SK-N-SH (cell line): ENCODE measurements around the gene VPS11. TPM values are rescaled to one million over a fixed set of nuclear protein-coding genes. Genes with fewer than 3 reads are reported as not detected.

Source experiments
- CTCF ChIA-PET: fragments of 300-600, 350-600 bp; formaldehyde crosslinking; extraction: SDS; loops from one replicate; lab custom pipeline; 2021; lab: Yijun Ruan, JAX
- POLR2A ChIA-PET: fragments of 350-600 bp; sonication (Branson Sonifier 250); formaldehyde crosslinking; extraction: SDS; loops from one replicate; lab custom pipeline; 2020; ENCODE audit warnings: antibody characterized with exemption, inconsistent platforms; lab: Yijun Ruan, JAX
- DNase-seq: peaks from one replicate; pipeline ENCODE4 v3.0.0; 2012
- H2AFZ ChIP-seq: fragments of 200-600 bp; sonication (generic); 2 replicates; pipeline ENCODE4 v1.8.1; 2016; ENCODE audit warnings: antibody characterized with exemption, mild to moderate bottlenecking, low read depth
- H3F3A ChIP-seq: fragments of 200-600 bp; sonication (generic); replicated peaks from 2 replicates; pipeline ENCODE3; 2016; ENCODE audit warnings: antibody characterized with exemption, mild to moderate bottlenecking; ENCODE audit not compliant: insufficient read depth
- H3K27ac ChIP-seq, 2 experiments: fragments of 200-500 bp in 1 of 2; fragments of 200-600 bp in 1 of 2; sonication (Bioruptor generic) in 1 of 2; sonication (generic), shearing (Covaris generic) in 1 of 2; 2 replicates each; pipeline versions ENCODE4 v1.5.1 to v1.6.1; 2014 to 2016; ENCODE audit warnings: low read depth in 2 of 2, inconsistent platforms in 1 of 2, low read length in 1 of 2, mild to moderate bottlenecking in 1 of 2, mixed read lengths in 1 of 2
- H3K27me3 ChIP-seq: fragments of 200-600 bp; sonication (generic), shearing (Covaris generic); 2 replicates; pipeline ENCODE4 v1.6.1; 2016; ENCODE audit warnings: mixed run types; ENCODE audit not compliant: insufficient read depth
- H3K36me3 ChIP-seq, 2 experiments: fragments of 200-500 bp in 1 of 2; fragments of 200-600 bp in 1 of 2; sonication (Bioruptor generic) in 1 of 2; sonication (generic) in 1 of 2; replicated peaks in 1 of 2; 2 replicates each; pipeline versions ENCODE3 to v1.5.1; 2014 to 2016; ENCODE audit warnings: low read length in 1 of 2, mild to moderate bottlenecking in 1 of 2; ENCODE audit not compliant: insufficient read depth in 2 of 2, control insufficient read depth in 1 of 2
- H3K4me1 ChIP-seq, 2 experiments: fragments of 200-500 bp in 1 of 2; fragments of 200-600 bp in 1 of 2; sonication (Bioruptor generic) in 1 of 2; sonication (generic), shearing (Covaris generic) in 1 of 2; 2 replicates each; pipeline versions ENCODE4 v1.5.1 to v1.6.1; 2014 to 2016; ENCODE audit warnings: low read depth in 1 of 2, low read length in 1 of 2, mixed run types in 1 of 2; ENCODE audit not compliant: insufficient read depth in 2 of 2, control insufficient read depth in 1 of 2
- H3K4me2 ChIP-seq: fragments of 200-600 bp; sonication (generic), shearing (Covaris generic); 2 replicates; pipeline ENCODE4 v1.6.1; 2017; ENCODE audit warnings: mixed run types
- H3K4me3 ChIP-seq, 2 experiments: fragments of 200-500 bp in 1 of 2; fragments of 200-600 bp in 1 of 2; sonication (Bioruptor generic) in 1 of 2; sonication (generic), shearing (Covaris generic) in 1 of 2; 2 replicates each; pipeline versions ENCODE4 v1.5.1 to v1.8.1; 2014 to 2016; ENCODE audit warnings: low read depth in 2 of 2, inconsistent platforms in 1 of 2, low read length in 1 of 2, mild to moderate bottlenecking in 1 of 2, mixed read lengths in 1 of 2, moderate library complexity in 1 of 2
- H3K79me2 ChIP-seq: fragments of 200-600 bp; sonication (generic); 2 replicates; pipeline ENCODE4 v1.8.1; 2017; ENCODE audit warnings: mild to moderate bottlenecking; ENCODE audit not compliant: insufficient read depth
- H3K9ac ChIP-seq: fragments of 200-600 bp; sonication (generic); 2 replicates; pipeline ENCODE4 v1.6.1; 2017; ENCODE audit warnings: mixed run types
- H3K9me2 ChIP-seq: fragments of 200-600 bp; sonication (generic); 2 replicates; pipeline ENCODE4 v1.6.1; 2017; ENCODE audit warnings: mixed run types
- H3K9me3 ChIP-seq: fragments of 200-600 bp; sonication (generic); 2 replicates; pipeline ENCODE4 v1.6.1; 2017; ENCODE audit warnings: mixed run types, mild to moderate bottlenecking, moderate library complexity
- H4K20me1 ChIP-seq: fragments of 200-600 bp; sonication (generic); 2 replicates; pipeline ENCODE4 v1.6.1; 2017; ENCODE audit warnings: mild to moderate bottlenecking, mixed run types; ENCODE audit not compliant: insufficient read depth
- CTCF ChIP-seq: fragments of 200-600 bp; sonication (generic); IDR thresholded peaks from 2 replicates; pipeline ENCODE4 v1.6.1; 2017; ENCODE audit warnings: antibody characterized with exemption, mild to moderate bottlenecking, moderate library complexity
- EZH2phosphoT487 ChIP-seq: fragments of 200-600 bp; sonication (generic); IDR thresholded peaks from 2 replicates; pipeline ENCODE4 v1.6.1; 2017; ENCODE audit warnings: low read depth, mixed run types, mild to moderate bottlenecking, antibody characterized with exemption, moderate library complexity, borderline replicate concordance
- FOSL2 ChIP-seq: IDR thresholded peaks from 2 replicates; pipeline ENCODE4 v1.4.0; 2012; ENCODE audit warnings: low read depth, mild to moderate bottlenecking, moderate library complexity, borderline replicate concordance
- GABPA ChIP-seq: IDR thresholded peaks from 2 replicates; pipeline ENCODE4 v1.4.0; 2012; ENCODE audit warnings: low read depth, mild to moderate bottlenecking
- IRF3 ChIP-seq: fragments of 150-350 bp; IDR thresholded peaks from 2 replicates; pipeline ENCODE4 v1.6.1; 2016; ENCODE audit warnings: mild to moderate bottlenecking, low read depth, low read length
- JUND ChIP-seq: IDR thresholded peaks from 2 replicates; pipeline ENCODE4 v1.4.0; 2012
- MEF2A ChIP-seq: IDR thresholded peaks from 2 replicates; pipeline ENCODE4 v1.4.0; 2012; ENCODE audit warnings: low read depth, borderline replicate concordance
- MXI1 ChIP-seq: IDR thresholded peaks from 2 replicates; pipeline ENCODE4 v1.6.1; 2012; ENCODE audit warnings: mild to moderate bottlenecking, low read depth, low read length, improper control_type of control experiment
- NFIC ChIP-seq: IDR thresholded peaks from 2 replicates; pipeline ENCODE4 v1.4.0; 2012; ENCODE audit warnings: borderline replicate concordance
- PBX3 ChIP-seq: IDR thresholded peaks from 2 replicates; pipeline ENCODE4; 2012
- POLR2AphosphoS5 ChIP-seq: IDR thresholded peaks from 2 replicates; pipeline ENCODE4 v1.6.1; 2012; ENCODE audit warnings: low read depth, low read length
- RAD21 ChIP-seq: IDR thresholded peaks from 2 replicates; pipeline ENCODE4 v1.6.1; 2012; ENCODE audit warnings: mild to moderate bottlenecking, low read length
- RFX5 ChIP-seq: IDR thresholded peaks from 2 replicates; pipeline ENCODE4 v1.6.1; 2012; ENCODE audit warnings: mild to moderate bottlenecking, improper control_type of control experiment, low read length
- RXRA ChIP-seq: IDR thresholded peaks from 2 replicates; pipeline ENCODE4 v1.4.0; 2012; ENCODE audit warnings: low read depth, mild to moderate bottlenecking, borderline replicate concordance
- SMC3 ChIP-seq: IDR thresholded peaks from 2 replicates; pipeline ENCODE4 v1.6.1; 2012; ENCODE audit warnings: low read depth, low read length, improper control_type of control experiment
- TAF1 ChIP-seq: IDR thresholded peaks from 2 replicates; pipeline ENCODE4 v1.6.1; 2012; ENCODE audit warnings: low read depth, mild to moderate bottlenecking, low read length, moderate library complexity, borderline replicate concordance
- TCF12 ChIP-seq: IDR thresholded peaks from 2 replicates; pipeline ENCODE4 v1.4.0; 2012
- TEAD4 ChIP-seq: IDR thresholded peaks from 2 replicates; pipeline ENCODE4 v1.4.0; 2012; ENCODE audit warnings: mild to moderate bottlenecking, borderline replicate concordance; ENCODE audit not compliant: insufficient read depth
- USF1 ChIP-seq: IDR thresholded peaks from 2 replicates; pipeline ENCODE4 v1.4.0; 2012; ENCODE audit warnings: low read depth, borderline replicate concordance
- WGBS: methylation state at CpG from one replicate; pipeline ENCODE4 v1.1.6; 2017; ENCODE audit warnings: low lambda C conversion rate; 5-methylcytosine and 5-hydroxymethylcytosine counted together
- polyA plus RNA-seq, 3 experiments: library from polyadenylated mRNA; depleted of rRNA; stranded (reverse); fragments of >200 nt; gene quantifications; 2 replicates each; pipeline ENCODE4 v1.2.3, GENCODE V29; 2012

Gene VPS11
- polyA plus RNA-seq, 1 of the 3 experiments (the other 2 are of a cell fraction) = 14.8 TPM

GRCh38 chr11:119094816-119095065 lies 27.1 kb downstream of the VPS11 start:
- H3K4me2 ChIP-seq = peak overlapping the region; percentile 98
- H3K36me3 ChIP-seq = peaks cover 47 to 55% of the 10 kb centered on the region in 2 experiments
- CTCF ChIA-PET = interaction anchor here (0.6 to 3.4 kb wide), 28 partner anchors 9 to 245 kb away, joined by 3 to 20 read pairs (median 3); partner anchors contain the start of genes C2CD2L, NLRX1, SLC37A4 and UPK2
- H3F3A ChIP-seq = peaks cover 40% of the 10 kb centered on the region
- 0% methylated on average over 4 of the region's 19 CpGs for WGBS
- peak overlapping the region; percentile 89 for H3K9ac ChIP-seq
- no peaks in the 10 kb centered on the region for H3K27me3 ChIP-seq
- peaks cover 31% of the 10 kb centered on the region for H4K20me1 ChIP-seq
- H3K4me1 ChIP-seq = peaks cover 21 to 22% of the 10 kb centered on the region in 2 experiments; a peak in 2 of 4 replicates
- H3K27ac ChIP-seq = peak overlapping the region; percentile 72 to 89
- POLR2A ChIA-PET = interaction anchor here (0.6 to 2.6 kb wide), 11 partner anchors 8 to 431 kb away, joined by 3 to 31 read pairs (median 5); partner anchors contain the start of genes C2CD2L, HINFP, HMBS and HYOU1
- peak overlapping the region; percentile 84 to 87 for H3K4me3 ChIP-seq
- DNase-seq = peak; percentile 80
- TF ChIP-seq NFIC = no peak
- TF ChIP-seq MEF2A = no peak
- 0 out of 2 replicates have a peak, but pooled peaks have one; percentile 27 for TF ChIP-seq SMC3
- TF ChIP-seq POLR2AphosphoS5 = no peak
- TF ChIP-seq EZH2phosphoT487 = no peak
- TF ChIP-seq TCF12 = no peak
- no peak for TF ChIP-seq TEAD4
- TF ChIP-seq GABPA = no peak
- TF ChIP-seq PBX3 = no peak
- peak; percentile 50 for TF ChIP-seq RAD21
- TF ChIP-seq TAF1 = no peak
- peak; percentile 75 for TF ChIP-seq CTCF
- TF ChIP-seq MXI1 = no peak
- no peak for TF ChIP-seq RFX5
- H3K79me2 ChIP-seq = peaks cover 55% of the 10 kb centered on the region
- no peaks in the 10 kb centered on the region for H3K9me2 ChIP-seq
- no peak overlapping the region for H2AFZ ChIP-seq
- no peaks in the 10 kb centered on the region for H3K9me3 ChIP-seq

GRCh38 chr11:119095066-119095880 lies 27.7 kb downstream of the VPS11 start:
- peak overlapping the region; percentile 84 to 87 for H3K4me3 ChIP-seq
- peaks cover 31% of the 10 kb centered on the region for H4K20me1 ChIP-seq
- under 1% methylated on average over 35 of the region's 79 CpGs for WGBS
- peak overlapping the region; percentile 72 to 89 for H3K27ac ChIP-seq
- H3F3A ChIP-seq = peaks cover 38% of the 10 kb centered on the region
- H3K4me2 ChIP-seq = peak overlapping the region; percentile 98
- no peaks in the 10 kb centered on the region for H3K27me3 ChIP-seq
- peak overlapping the region; percentile 89 for H3K9ac ChIP-seq
- no peak overlapping the region for H2AFZ ChIP-seq
- no peaks in the 10 kb centered on the region for H3K9me2 ChIP-seq
- CTCF ChIA-PET = interaction anchor here (0.6 to 3.4 kb wide), 24 partner anchors 10 to 243 kb away, joined by 3 to 20 read pairs (median 3); partner anchors contain the start of genes C2CD2L, NLRX1, SLC37A4 and UPK2
- peaks cover 45 to 50% of the 10 kb centered on the region in 2 experiments for H3K36me3 ChIP-seq
- POLR2A ChIA-PET = interaction anchor here (0.6 to 2.6 kb wide), 12 partner anchors 10 to 431 kb away, joined by 3 to 31 read pairs (median 6); partner anchors contain the start of genes C2CD2L, HINFP, HMBS and HYOU1
- peaks cover 22 to 24% of the 10 kb centered on the region in 2 experiments; a peak in 3 of 4 replicates for H3K4me1 ChIP-seq
- peak; percentile 96 for DNase-seq
- no peaks in the 10 kb centered on the region for H3K9me3 ChIP-seq
- H3K79me2 ChIP-seq = peaks cover 60% of the 10 kb centered on the region
- TF ChIP-seq RXRA = no peak
- TF ChIP-seq USF1 = no peak
- peak; percentile 29; the same call in 1 of the 2 replicates for TF ChIP-seq JUND
- TF ChIP-seq FOSL2 = no peak
- TF ChIP-seq GABPA = peak; percentile 45; the same call in 1 of the 2 replicates
- peak; percentile 79 for TF ChIP-seq IRF3
